ENCODE data around the gene RXFP4.
A peak's percentile ranks its signal among the peaks of the same experiment; 100 is the strongest.
"Not testable (repeated sequence)": the region's sequence is repeated elsewhere in the genome, so short reads cannot be mapped to it uniquely, and the experiment has no call there.

The RXFP4 gene

GRCh38 chr1:155920717-155921116 lies 20.7 kb upstream of the RXFP4 start:
- Mint-ChIP-seq H3K9me3 (no peaks in the 10 kb centered on the region), H3K4me3 (no peak overlapping the region), H3K27ac (no peak overlapping the region), H3K4me1 (no peaks in the 10 kb centered on the region), H3K36me3 (ENCODE audit: low read depth) (peaks cover 80% of the 10 kb centered on the region), H3K27me3 (ENCODE audit: low read depth) (no peaks in the 10 kb centered on the region)
- no peak for TF ChIP-seq CTCF (IDR thresholded peaks at IDR 0.05; ENCODE audit: unreplicated experiment in 3 of 3)

GRCh38 chr1:155925506-155925905 lies 15.9 kb upstream of the RXFP4 start:
- H3K9me3 Mint-ChIP-seq, result no peaks in the 10 kb centered on the region
- peaks cover 84% of the 10 kb centered on the region for H3K36me3 Mint-ChIP-seq (ENCODE audit: low read depth)
- TF ChIP-seq CTCF (IDR thresholded peaks at IDR 0.05; ENCODE audit: unreplicated experiment in 3 of 3), result no peak
- H3K4me3 Mint-ChIP-seq, result no peak overlapping the region
- H3K27ac Mint-ChIP-seq, result no peak overlapping the region
- H3K4me1 Mint-ChIP-seq, result peaks cover 3% of the 10 kb centered on the region
- no peaks in the 10 kb centered on the region for H3K27me3 Mint-ChIP-seq (ENCODE audit: low read depth)

GRCh38 chr1:155929057-155929456 lies 12.4 kb upstream of the RXFP4 start:
- Mint-ChIP-seq H3K4me1 (peaks cover 21% of the 10 kb centered on the region), H3K36me3 (ENCODE audit: low read depth) (peaks cover 69% of the 10 kb centered on the region), H3K27me3 (ENCODE audit: low read depth) (no peaks in the 10 kb centered on the region), H3K9me3 (no peaks in the 10 kb centered on the region), H3K4me3 (no peak overlapping the region), H3K27ac (no peak overlapping the region)
- no peak for TF ChIP-seq CTCF (IDR thresholded peaks at IDR 0.05; ENCODE audit: unreplicated experiment in 3 of 3)

- Mint-ChIP-seq H3K4me3 (peak overlapping the region; percentile 73 to 84 (median 84)), H3K4me1 (peaks cover 21% of the 10 kb centered on the region), H3K36me3 (ENCODE audit: low read depth) (peaks cover 57% of the 10 kb centered on the region)
- H3K27ac Mint-ChIP-seq; H3K9me3 Mint-ChIP-seq; H3K27me3 Mint-ChIP-seq (ENCODE audit: low read depth): not testable (repeated sequence)
Observed at GRCh38 chr1:155930725-155931124, 10.7 kb upstream of the RXFP4 start.

- Mint-ChIP-seq H3K36me3 (ENCODE audit: low read depth) (peaks cover 50% of the 10 kb centered on the region), H3K27ac (no peak overlapping the region), H3K9me3 (no peaks in the 10 kb centered on the region), H3K4me1 (peaks cover 21% of the 10 kb centered on the region), H3K27me3 (ENCODE audit: low read depth) (no peaks in the 10 kb centered on the region), H3K4me3 (peak overlapping the region; percentile 73 to 84 (median 84))
- TF ChIP-seq CTCF (IDR thresholded peaks at IDR 0.05; ENCODE audit: unreplicated experiment in 3 of 3), result no peak
Observed at GRCh38 chr1:155931332-155932038, 10.0 kb upstream of the RXFP4 start.

GRCh38 chr1:155932081-155932480 lies 9.4 kb upstream of the RXFP4 start:
- TF ChIP-seq CTCF (IDR thresholded peaks at IDR 0.05; ENCODE audit: unreplicated experiment in 3 of 3), result no peak
- H3K9me3 Mint-ChIP-seq, result no peaks in the 10 kb centered on the region

More at GRCh38 chr1:155932081-155932480, 9.4 kb upstream of the RXFP4 start:
- Mint-ChIP-seq H3K36me3 (ENCODE audit: low read depth) (peaks cover 44% of the 10 kb centered on the region), H3K4me3 (peak overlapping the region; percentile 62 to 73 (median 71)), H3K27me3 (ENCODE audit: low read depth) (no peaks in the 10 kb centered on the region), H3K4me1 (peaks cover 21% of the 10 kb centered on the region), H3K27ac (no peak overlapping the region)
